NT2/D1 (cell line): Measurements from ENCODE around the gene LAMB4.

Experiments used
- DNase-seq: peaks from one replicate; pipeline ENCODE4 v3.0.0-alpha.2; 2011; ENCODE audit warnings: low read depth, low spot score
- H3K27me3 ChIP-seq: 2 replicates; pipeline ENCODE4 v1.6.0; 2011; ENCODE audit warnings: mild to moderate bottlenecking; ENCODE audit not compliant: insufficient read length, insufficient read depth
- H3K36me3 ChIP-seq: 2 replicates; pipeline ENCODE4 v1.6.1; 2011; ENCODE audit warnings: mild to moderate bottlenecking, low read length, mixed read lengths; ENCODE audit not compliant: insufficient read depth, insufficient read length
- H3K4me1 ChIP-seq: 2 replicates; pipeline ENCODE4 v1.5.1; 2011; ENCODE audit not compliant: insufficient read depth, insufficient read length
- H3K4me3 ChIP-seq: 2 replicates; pipeline ENCODE4 v1.5.1; 2011; ENCODE audit warnings: low read depth; ENCODE audit not compliant: insufficient read length
- H3K9ac ChIP-seq: 2 replicates; pipeline ENCODE4 v1.6.0; 2011; ENCODE audit warnings: low read depth; ENCODE audit not compliant: insufficient read length
- H3K9me3 ChIP-seq: 2 replicates; pipeline ENCODE4 v1.5.1; 2011; ENCODE audit warnings: mild to moderate bottlenecking, low read length; ENCODE audit not compliant: insufficient read depth
- SUZ12 ChIP-seq: IDR thresholded peaks from 2 replicates; pipeline ENCODE4 v1.6.1; 2011; ENCODE audit not compliant: insufficient read length, insufficient read depth; ENCODE audit errors: extremely low read depth
- YY1 ChIP-seq: IDR thresholded peaks from 2 replicates; pipeline ENCODE4 v1.6.1; 2011; ENCODE audit not compliant: insufficient read length, insufficient read depth
- ZNF274 ChIP-seq: IDR thresholded peaks from 2 replicates; pipeline ENCODE4 v1.6.1; 2011; ENCODE audit warnings: mild to moderate bottlenecking, low read depth, low read length

The LAMB4 gene

DNA sequence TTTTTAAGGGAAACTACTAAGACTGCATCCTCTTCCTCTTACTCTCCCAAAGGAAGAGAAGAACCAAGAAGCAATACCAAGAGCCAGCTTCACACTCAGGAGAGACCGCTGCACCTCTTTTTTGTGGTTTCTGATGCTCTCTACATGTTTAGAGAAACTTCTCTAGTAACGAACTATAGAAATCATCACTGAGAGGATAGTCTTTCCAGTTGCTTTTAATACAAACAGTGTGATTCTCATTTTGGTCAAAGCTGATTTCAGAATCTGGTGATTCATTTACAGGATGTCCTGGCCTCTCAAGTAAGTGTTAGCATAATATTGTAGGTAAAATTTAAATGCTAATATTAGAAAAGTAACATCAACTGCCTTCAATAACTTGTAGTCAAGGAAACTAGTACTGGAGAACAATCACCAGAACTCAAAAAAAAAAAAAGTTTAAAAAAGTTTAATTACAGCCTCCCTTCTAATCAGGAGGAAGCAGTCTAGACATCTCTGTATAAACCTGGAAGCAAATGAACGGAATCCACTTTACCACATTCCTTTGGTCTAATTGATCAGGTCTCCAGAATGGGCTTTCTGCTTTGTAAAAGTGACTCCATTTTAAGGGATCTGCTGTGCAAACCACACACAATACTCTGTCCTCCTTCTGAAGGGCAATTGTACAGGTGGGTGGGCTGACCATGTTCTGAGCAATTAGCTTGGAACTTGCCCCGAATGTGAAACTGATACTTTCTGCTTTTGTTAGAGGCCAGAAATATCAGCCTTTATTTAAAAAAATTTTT is 130.2 kb downstream of the LAMB4 start:
- Histone ChIP-seq H3K4me1 (peaks cover 1% of the 10 kb centered on the region), H3K9me3 (no peaks in the 10 kb centered on the region), H3K27me3 (peaks cover 14% of the 10 kb centered on the region), H3K4me3 (no peak overlapping the region), H3K9ac (no peak overlapping the region), H3K36me3 (peaks cover 60% of the 10 kb centered on the region)
- DNase-seq: no peak
- TF ChIP-seq SUZ12 (no peak), YY1 (no peak), ZNF274 (no peak)

DNA sequence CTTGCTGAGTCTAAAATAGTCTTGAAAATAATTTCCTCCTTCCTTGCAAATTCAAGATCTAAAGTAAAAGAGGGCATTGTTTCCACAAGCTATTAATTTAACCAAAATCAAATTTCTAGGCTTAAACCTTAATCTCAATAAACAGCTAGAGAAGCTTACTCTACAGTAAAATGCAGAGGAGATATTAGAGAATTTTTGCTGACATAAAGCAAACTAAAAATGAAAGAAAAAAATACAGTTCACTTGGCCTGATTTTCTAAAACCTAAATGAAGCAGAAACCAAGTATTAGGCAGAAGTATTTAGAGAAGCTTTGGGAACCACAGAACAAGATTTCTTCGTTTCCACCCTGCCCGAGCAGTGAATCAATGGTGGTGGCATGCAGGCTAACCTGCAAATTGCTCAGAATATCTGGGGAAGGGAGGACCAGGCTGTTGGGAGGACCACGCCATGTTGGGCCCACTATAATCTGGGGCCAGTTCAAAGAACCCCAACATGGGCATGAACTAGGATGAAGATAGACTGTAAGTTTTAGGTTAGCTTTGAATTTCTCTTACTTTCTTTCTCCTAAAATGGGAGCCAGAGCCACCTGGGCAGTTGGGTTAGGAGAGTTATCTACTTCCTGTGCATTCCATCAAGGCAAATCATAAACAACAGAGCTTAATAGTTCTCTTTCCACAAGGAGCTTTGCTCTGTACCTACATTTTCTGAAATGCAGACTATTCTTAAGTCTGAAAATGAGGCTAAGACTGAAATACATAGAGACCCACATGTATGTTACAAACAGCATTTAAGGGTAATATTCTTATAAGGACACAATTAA is 131.3 kb downstream of the LAMB4 start:
- Histone ChIP-seq H3K27me3 (peaks cover 6% of the 10 kb centered on the region), H3K9me3 (no peaks in the 10 kb centered on the region), H3K4me1 (peaks cover 1% of the 10 kb centered on the region), H3K9ac (no peak overlapping the region), H3K4me3 (no peak overlapping the region), H3K36me3 (peaks cover 70% of the 10 kb centered on the region)
- TF ChIP-seq ZNF274 (no peak), SUZ12 (no peak), YY1 (no peak)
- no peak for DNase-seq

DNA sequence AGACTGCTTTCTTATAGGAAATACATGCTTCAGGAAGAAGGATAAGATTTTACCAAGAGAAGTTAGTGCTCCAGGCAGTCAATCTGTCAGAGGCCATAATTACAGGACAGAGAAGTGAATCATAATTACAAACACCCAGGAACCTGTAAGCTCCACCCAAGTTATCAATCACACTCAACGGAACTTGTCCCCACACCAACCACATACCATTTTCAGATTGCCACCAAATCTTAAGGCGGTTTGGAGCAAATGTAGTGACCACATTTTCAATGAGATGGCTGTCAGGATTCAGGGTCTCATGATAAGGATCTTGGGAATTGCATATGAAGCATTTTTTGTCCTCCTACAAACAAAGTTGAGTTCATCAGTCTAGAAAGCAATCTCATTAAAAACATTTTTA is 132.0 kb downstream of the LAMB4 start:
- TF ChIP-seq SUZ12: no peak
- TF ChIP-seq ZNF274: no peak
- no peak for TF ChIP-seq YY1
- Histone ChIP-seq H3K36me3 (peaks cover 78% of the 10 kb centered on the region), H3K9me3 (no peaks in the 10 kb centered on the region), H3K27me3 (no peaks in the 10 kb centered on the region), H3K9ac (no peak overlapping the region), H3K4me3 (no peak overlapping the region), H3K4me1 (peaks cover 1% of the 10 kb centered on the region)
- no peak for DNase-seq

DNA sequence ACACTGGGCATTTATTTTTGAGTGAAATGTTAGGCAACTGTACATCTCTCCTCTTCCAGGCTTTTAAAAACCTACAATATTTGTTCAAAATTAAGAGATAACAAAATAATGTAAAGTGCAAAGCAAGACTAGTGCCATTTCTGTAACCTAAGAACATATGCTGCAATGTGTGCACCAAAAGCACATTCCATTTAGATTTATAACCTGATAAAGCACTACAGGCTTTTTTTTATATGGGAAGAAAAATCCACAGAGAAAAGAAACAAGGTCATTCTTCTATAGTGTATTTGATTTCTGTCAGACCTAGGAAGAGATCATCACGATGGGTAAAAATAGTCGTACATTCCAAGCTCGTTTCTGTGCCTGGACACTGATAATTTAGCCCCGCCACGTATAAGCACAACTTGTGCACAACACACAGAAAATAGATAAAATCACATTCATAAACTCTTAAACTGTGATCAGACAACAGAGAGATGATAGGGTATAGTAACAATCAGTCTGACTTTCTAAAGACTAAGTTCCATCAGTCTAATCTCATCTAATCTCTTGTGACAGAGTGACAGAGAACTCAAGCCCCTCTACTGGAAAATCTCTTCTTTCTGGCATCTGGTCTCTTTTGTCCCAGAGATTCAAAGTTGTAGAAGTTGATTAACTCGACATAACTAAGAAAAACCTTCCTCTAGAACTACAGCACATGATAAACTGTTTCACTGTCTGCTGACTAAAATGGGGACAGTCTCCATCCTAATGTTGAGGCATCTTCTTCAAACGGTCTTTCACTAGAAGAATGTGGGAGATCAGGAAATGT is 133.9 kb downstream of the LAMB4 start:
- H3K9ac ChIP-seq: no peak overlapping the region
- H3K27me3 ChIP-seq: no peaks in the 10 kb centered on the region
- no peaks in the 10 kb centered on the region for H3K9me3 ChIP-seq
- TF ChIP-seq YY1: no peak
- no peak for DNase-seq
- H3K36me3 ChIP-seq: peaks cover 83% of the 10 kb centered on the region
- H3K4me3 ChIP-seq: no peak overlapping the region
- H3K4me1 ChIP-seq: peaks cover 1% of the 10 kb centered on the region

DNA sequence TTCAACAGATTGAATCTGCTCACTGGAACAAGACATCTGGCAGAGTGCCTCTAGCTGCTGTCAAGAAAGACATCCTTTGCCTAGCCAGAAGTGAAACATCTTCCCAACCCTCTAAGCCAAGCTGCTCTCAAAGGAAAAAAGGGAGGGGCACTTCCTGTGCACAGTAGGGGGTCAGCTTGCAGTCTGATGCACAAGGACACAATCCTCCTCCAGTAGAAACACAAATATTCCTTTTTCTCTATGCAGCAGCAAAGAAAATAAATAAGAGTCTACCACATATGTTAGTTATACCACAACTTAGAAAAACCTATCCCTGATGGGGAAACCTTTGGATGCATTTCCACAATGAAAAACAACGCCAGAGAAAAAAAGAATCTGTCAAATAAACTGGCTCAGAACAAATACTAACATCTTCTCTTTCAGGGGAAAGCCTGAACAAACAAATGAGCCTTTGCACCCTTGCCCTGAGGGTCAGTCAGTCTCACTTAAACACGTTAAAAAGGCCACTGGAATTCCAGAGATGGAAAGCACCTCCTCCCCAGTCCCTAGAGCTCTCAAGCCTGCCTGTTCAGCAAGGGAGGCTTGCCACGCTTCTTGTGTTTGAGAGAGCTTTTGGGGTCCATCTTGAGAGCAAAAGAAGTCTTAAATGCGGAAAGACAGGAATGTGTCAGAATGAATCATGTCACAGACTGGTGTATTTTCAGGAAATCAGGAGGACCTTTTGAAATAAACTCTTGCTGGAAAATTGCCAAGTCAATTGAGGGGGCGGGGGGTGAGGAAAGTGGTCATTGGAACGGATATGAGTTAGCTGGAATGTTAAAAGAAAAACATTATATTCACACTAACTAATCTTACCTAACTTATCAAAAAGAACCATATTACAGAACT is 134.7 kb downstream of the LAMB4 start:
- Histone ChIP-seq H3K27me3 (no peaks in the 10 kb centered on the region), H3K9ac (no peak overlapping the region), H3K9me3 (no peaks in the 10 kb centered on the region), H3K4me1 (peaks cover 1% of the 10 kb centered on the region), H3K4me3 (no peak overlapping the region), H3K36me3 (peaks cover 79% of the 10 kb centered on the region)
- no peak for TF ChIP-seq SUZ12
- no peak for TF ChIP-seq ZNF274
- no peak for TF ChIP-seq YY1
- peak; percentile 72 for DNase-seq

DNA sequence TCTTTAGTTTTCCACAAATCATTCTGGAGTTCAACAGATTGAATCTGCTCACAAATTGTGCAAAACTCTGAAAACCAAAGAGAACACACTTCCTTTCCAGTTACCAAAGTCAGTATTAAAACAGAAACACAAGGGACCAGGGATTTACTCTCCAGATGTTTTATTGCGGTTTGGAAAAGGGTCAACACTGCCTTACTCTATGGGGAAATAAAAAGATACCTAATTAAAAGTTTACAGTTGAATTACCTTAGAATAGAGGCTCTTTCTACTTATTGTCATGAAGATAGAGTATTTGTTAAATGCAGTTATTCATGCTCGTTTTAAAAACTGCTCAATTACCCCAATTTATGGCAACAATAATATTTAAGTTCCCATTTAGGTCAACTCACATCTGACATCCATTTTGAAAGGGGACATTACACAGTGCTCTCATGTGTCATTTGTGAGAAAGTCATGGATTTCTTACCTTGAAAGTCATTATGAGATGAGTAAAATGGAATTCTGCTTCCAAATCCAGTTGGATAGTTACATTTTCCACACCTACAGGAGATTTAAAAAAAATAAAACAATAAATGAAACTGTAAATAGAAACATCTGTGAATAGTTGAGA is 135.6 kb downstream of the LAMB4 start:
- no peak for DNase-seq
- no peaks in the 10 kb centered on the region for H3K9me3 ChIP-seq
- H3K4me1 ChIP-seq: peaks cover 1% of the 10 kb centered on the region
- no peak overlapping the region for H3K4me3 ChIP-seq
- peaks cover 78% of the 10 kb centered on the region for H3K36me3 ChIP-seq
- no peak for TF ChIP-seq ZNF274
- TF ChIP-seq SUZ12: no peak
- TF ChIP-seq YY1: no peak
- H3K9ac ChIP-seq: no peak overlapping the region
- no peaks in the 10 kb centered on the region for H3K27me3 ChIP-seq
